ENCODE results near the gene HSPG2. TPM values are rescaled to one million over a fixed set of nuclear protein-coding genes. Genes with fewer than 3 reads are reported as not detected.
"Not testable (repeated sequence)": the region's sequence is repeated elsewhere in the genome, so short reads cannot be mapped to it uniquely, and the experiment has no call there.

The HSPG2 gene
- polyA plus RNA-seq, 3 donors: 115 to 140 (median 121) TPM

GRCh38 chr1:21814981-21815582, 122.0 kb downstream of the HSPG2 start:
- no peak for DNase-seq (ENCODE audit: low read depth in 3 of 3, low spot score in 2 of 3)

GRCh38 chr1:21814241-21814918, 122.7 kb downstream of the HSPG2 start:
- peak in 1 of 3 donors; percentile 4 for DNase-seq (ENCODE audit: low read depth in 3 of 3, low spot score in 2 of 3)

GRCh38 chr1:21813542-21813941, 123.6 kb downstream of the HSPG2 start:
- DNase-seq (ENCODE audit: low read depth in 3 of 3, low spot score in 2 of 3): no peak

GRCh38 chr1:21811875-21812305, 125.2 kb downstream of the HSPG2 start, which contains the start of gene LDLRAD2:
TSS of gene LDLRAD2 (plus strand) at chr1:21812265. CDS start at chr1:21812452, 187 bp downstream.
- DNase-seq (ENCODE audit: low read depth in 3 of 3, low spot score in 2 of 3): no peak

- DNase-seq (ENCODE audit: low read depth in 3 of 3, low spot score in 2 of 3): no peak
These were observed 132.6 kb downstream of the HSPG2 start for GRCh38 chr1:21804536-21804935.

- no peak for DNase-seq (ENCODE audit: low read depth in 3 of 3, low spot score in 2 of 3)
These were observed 136.0 kb downstream of the HSPG2 start for GRCh38 chr1:21801100-21801499.

- no peak for DNase-seq (ENCODE audit: low read depth in 3 of 3, low spot score in 2 of 3)
These were observed 137.4 kb downstream of the HSPG2 start for GRCh38 chr1:21799730-21800129.

GRCh38 chr1:21795075-21795474, 142.0 kb downstream of the HSPG2 start:
- no peak for DNase-seq (ENCODE audit: low read depth in 3 of 3, low spot score in 2 of 3)

- DNase-seq (ENCODE audit: low read depth in 3 of 3, low spot score in 2 of 3): no peak
These were observed 142.5 kb downstream of the HSPG2 start for GRCh38 chr1:21794656-21795055.

GRCh38 chr1:21793104-21793503, 144.0 kb downstream of the HSPG2 start:
- DNase-seq (ENCODE audit: low read depth in 3 of 3, low spot score in 2 of 3): no peak

- no peak for DNase-seq (ENCODE audit: low read depth in 3 of 3, low spot score in 2 of 3)
These were observed 150.5 kb downstream of the HSPG2 start for GRCh38 chr1:21786640-21787039.

GRCh38 chr1:21785764-21786163, 151.3 kb downstream of the HSPG2 start:
- not testable (repeated sequence) for DNase-seq (ENCODE audit: low read depth in 3 of 3, low spot score in 2 of 3)

- no peak for DNase-seq (ENCODE audit: low read depth in 3 of 3, low spot score in 2 of 3)
These were observed 153.2 kb downstream of the HSPG2 start for GRCh38 chr1:21783679-21784603.

- peak; percentile 91 to 95 (median 94) for DNase-seq (ENCODE audit: low read depth in 3 of 3, low spot score in 2 of 3)
These were observed 154.0 kb downstream of the HSPG2 start, which contains the start of gene USP48 for GRCh38 chr1:21782868-21783678. TSS of gene USP48 (minus strand) at chr1:21783149. CDS start at chr1:21782957, 192 bp downstream.

- peak; percentile 37 to 44 (median 38) for DNase-seq (ENCODE audit: low read depth in 3 of 3, low spot score in 2 of 3)
These were observed 154.7 kb downstream of the HSPG2 start for GRCh38 chr1:21782349-21782867.

- DNase-seq (ENCODE audit: low read depth in 3 of 3, low spot score in 2 of 3): peak; percentile 31 to 47 (median 32)
These were observed 155.2 kb downstream of the HSPG2 start for GRCh38 chr1:21781815-21782348.

GRCh38 chr1:21779613-21780521, 157.2 kb downstream of the HSPG2 start:
- DNase-seq (ENCODE audit: low read depth in 3 of 3, low spot score in 2 of 3): no peak

GRCh38 chr1:21778405-21778727, 158.7 kb downstream of the HSPG2 start:
- no peak for DNase-seq (ENCODE audit: low read depth in 3 of 3, low spot score in 2 of 3)

GRCh38 chr1:21776925-21777324, 160.2 kb downstream of the HSPG2 start:
- DNase-seq (ENCODE audit: low read depth in 3 of 3, low spot score in 2 of 3): not testable (repeated sequence)

Measured in right renal cortex interstitium (tissue), 3 donors.